ENCODE measurements around the gene ATP9A. TPM values are rescaled to one million over a fixed set of nuclear protein-coding genes. Genes with fewer than 3 reads are reported as not detected.
A peak's percentile ranks its signal among the peaks of the same experiment; 100 is the strongest.

ATP9A gene
- polyA plus RNA-seq, 1 of the 3 experiments (the other 2 are of a cell fraction) = 11.0 TPM

DNA sequence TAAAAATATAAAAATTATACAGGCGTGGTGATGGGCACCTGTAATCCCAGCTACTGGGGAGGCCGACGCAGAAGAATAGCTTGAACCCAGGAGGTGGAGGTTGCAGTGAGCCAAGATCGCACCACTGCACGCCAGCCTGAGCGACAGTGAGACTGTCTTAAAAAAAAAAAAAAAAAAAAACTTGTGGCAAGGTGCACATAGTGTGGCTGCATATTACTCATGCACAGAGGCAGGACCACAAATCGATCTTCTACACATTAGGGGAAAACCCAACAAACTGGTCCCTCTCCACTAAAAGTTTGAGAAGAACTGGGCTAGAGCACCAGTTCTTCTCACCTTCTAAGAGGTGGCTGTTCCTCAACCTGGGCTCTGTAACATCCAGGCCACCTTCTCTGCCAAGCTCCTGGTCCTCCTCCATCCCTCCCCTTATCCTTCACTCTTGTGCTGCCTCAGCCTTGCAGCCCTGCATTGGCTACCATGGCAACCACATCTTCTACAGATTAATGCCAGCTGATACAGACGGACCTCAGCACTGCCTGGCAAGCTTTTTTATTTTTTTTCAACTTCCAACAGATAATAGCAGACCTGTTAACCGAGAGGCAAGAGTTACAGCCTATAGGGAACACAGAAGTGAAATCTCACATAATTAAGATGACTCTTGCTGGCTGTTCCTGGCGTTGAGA, 88.0 kb downstream of the ATP9A start (continued):
- TF ChIP-seq, protein P1, sequence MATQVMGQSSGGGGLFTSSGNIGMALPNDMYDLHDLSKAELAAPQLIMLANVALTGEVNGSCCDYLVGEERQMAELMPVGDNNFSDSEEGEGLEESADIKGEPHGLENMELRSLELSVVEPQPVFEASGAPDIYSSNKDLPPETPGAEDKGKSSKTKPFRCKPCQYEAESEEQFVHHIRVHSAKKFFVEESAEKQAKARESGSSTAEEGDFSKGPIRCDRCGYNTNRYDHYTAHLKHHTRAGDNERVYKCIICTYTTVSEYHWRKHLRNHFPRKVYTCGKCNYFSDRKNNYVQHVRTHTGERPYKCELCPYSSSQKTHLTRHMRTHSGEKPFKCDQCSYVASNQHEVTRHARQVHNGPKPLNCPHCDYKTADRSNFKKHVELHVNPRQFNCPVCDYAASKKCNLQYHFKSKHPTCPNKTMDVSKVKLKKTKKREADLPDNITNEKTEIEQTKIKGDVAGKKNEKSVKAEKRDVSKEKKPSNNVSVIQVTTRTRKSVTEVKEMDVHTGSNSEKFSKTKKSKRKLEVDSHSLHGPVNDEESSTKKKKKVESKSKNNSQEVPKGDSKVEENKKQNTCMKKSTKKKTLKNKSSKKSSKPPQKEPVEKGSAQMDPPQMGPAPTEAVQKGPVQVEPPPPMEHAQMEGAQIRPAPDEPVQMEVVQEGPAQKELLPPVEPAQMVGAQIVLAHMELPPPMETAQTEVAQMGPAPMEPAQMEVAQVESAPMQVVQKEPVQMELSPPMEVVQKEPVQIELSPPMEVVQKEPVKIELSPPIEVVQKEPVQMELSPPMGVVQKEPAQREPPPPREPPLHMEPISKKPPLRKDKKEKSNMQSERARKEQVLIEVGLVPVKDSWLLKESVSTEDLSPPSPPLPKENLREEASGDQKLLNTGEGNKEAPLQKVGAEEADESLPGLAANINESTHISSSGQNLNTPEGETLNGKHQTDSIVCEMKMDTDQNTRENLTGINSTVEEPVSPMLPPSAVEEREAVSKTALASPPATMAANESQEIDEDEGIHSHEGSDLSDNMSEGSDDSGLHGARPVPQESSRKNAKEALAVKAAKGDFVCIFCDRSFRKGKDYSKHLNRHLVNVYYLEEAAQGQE (IDR thresholded peaks at IDR 0.05; ENCODE audit: low read depth, low read length) = no peak
- no peak for TF ChIP-seq RAD21 (IDR thresholded peaks at IDR 0.05; ENCODE audit: low read length)
- peak; percentile 68; the same call in 1 of the 2 replicates for TF ChIP-seq RCOR1 (IDR thresholded peaks at IDR 0.05; ENCODE audit: low read length)
- TF ChIP-seq, protein P2, sequence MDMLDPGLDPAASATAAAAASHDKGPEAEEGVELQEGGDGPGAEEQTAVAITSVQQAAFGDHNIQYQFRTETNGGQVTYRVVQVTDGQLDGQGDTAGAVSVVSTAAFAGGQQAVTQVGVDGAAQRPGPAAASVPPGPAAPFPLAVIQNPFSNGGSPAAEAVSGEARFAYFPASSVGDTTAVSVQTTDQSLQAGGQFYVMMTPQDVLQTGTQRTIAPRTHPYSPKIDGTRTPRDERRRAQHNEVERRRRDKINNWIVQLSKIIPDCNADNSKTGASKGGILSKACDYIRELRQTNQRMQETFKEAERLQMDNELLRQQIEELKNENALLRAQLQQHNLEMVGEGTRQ (IDR thresholded peaks at IDR 0.05; ENCODE audit: borderline replicate concordance, low read depth, low read length) = no peak
- TF ChIP-seq, protein P3, sequence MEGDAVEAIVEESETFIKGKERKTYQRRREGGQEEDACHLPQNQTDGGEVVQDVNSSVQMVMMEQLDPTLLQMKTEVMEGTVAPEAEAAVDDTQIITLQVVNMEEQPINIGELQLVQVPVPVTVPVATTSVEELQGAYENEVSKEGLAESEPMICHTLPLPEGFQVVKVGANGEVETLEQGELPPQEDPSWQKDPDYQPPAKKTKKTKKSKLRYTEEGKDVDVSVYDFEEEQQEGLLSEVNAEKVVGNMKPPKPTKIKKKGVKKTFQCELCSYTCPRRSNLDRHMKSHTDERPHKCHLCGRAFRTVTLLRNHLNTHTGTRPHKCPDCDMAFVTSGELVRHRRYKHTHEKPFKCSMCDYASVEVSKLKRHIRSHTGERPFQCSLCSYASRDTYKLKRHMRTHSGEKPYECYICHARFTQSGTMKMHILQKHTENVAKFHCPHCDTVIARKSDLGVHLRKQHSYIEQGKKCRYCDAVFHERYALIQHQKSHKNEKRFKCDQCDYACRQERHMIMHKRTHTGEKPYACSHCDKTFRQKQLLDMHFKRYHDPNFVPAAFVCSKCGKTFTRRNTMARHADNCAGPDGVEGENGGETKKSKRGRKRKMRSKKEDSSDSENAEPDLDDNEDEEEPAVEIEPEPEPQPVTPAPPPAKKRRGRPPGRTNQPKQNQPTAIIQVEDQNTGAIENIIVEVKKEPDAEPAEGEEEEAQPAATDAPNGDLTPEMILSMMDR (IDR thresholded peaks at IDR 0.05) = no peak
- 0 out of 4 replicates have a peak, but pooled peaks of 1 of the 2 experiments have one; percentile 12 for TF ChIP-seq EP300 (IDR thresholded peaks at IDR 0.05; ENCODE audit: borderline replicate concordance in 1 of 2, low read depth in 1 of 2, low read length in 1 of 2)
- TF ChIP-seq CHD2 (IDR thresholded peaks at IDR 0.05; ENCODE audit: low read length, partially characterized antibody) = peak; percentile 13
- no peak for TF ChIP-seq ELF1 (IDR thresholded peaks at IDR 0.05)

DNA sequence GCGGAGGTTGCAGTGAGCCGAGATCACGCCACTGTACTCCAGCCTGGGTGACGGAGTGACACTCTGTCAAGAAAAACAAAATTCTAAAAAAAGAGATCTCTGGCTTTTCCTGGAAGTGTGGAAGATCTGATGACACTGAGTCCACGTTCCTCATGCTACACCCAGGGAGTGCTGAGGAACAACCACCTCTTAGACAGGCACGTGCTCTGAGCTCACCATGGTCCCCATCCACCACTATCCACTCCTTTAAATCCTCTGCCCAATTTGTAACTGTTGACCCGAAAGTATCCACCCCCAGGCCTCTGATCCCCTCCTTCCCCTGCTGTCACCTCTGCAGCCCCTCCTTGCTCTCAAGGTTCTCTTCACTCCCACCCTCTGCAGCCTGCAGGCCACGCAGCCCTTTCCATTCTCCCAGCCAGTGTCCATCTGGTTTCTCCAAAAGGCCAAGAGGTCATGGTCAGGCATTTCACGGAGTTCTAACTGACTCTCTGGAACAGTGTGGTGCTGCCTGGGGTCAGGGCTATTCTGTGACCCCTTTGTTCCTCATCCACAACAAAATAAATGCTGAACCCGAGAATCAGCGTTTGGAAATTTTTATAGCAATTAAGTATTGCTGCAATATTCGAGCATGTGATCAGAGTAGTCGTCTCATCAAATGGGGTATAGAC, 88.8 kb downstream of the ATP9A start:
- no peaks in the 10 kb centered on the region for H3K27me3 ChIP-seq (ENCODE audit: insufficient read depth)
- H4K20me1 ChIP-seq (ENCODE audit: insufficient read depth) = no peaks in the 10 kb centered on the region
- no peak overlapping the region for H3K4me2 ChIP-seq
- WGBS (ENCODE audit: low lambda C conversion rate) = 94% methylated on average over 13 of the region's 13 CpGs
- no peak overlapping the region for H3K4me3 ChIP-seq (ENCODE audit: low read depth in 2 of 2, low read length in 1 of 2)
- TF ChIP-seq TCF12 (IDR thresholded peaks at IDR 0.05) = no peak
- no peak for TF ChIP-seq CHD2 (IDR thresholded peaks at IDR 0.05; ENCODE audit: low read length, partially characterized antibody)
- no peak for TF ChIP-seq RFX5 (IDR thresholded peaks at IDR 0.05; ENCODE audit: low read length)
- no peak for TF ChIP-seq FOXJ3 (CRISPR knock-in tag; IDR thresholded peaks at IDR 0.05)
- no peak for TF ChIP-seq SMC3 (IDR thresholded peaks at IDR 0.05; ENCODE audit: low read depth, low read length)
- TF ChIP-seq, protein P4, sequence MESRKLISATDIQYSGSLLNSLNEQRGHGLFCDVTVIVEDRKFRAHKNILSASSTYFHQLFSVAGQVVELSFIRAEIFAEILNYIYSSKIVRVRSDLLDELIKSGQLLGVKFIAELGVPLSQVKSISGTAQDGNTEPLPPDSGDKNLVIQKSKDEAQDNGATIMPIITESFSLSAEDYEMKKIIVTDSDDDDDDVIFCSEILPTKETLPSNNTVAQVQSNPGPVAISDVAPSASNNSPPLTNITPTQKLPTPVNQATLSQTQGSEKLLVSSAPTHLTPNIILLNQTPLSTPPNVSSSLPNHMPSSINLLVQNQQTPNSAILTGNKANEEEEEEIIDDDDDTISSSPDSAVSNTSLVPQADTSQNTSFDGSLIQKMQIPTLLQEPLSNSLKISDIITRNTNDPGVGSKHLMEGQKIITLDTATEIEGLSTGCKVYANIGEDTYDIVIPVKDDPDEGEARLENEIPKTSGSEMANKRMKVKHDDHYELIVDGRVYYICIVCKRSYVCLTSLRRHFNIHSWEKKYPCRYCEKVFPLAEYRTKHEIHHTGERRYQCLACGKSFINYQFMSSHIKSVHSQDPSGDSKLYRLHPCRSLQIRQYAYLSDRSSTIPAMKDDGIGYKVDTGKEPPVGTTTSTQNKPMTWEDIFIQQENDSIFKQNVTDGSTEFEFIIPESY (IDR thresholded peaks at IDR 0.05; ENCODE audit: borderline replicate concordance, low read depth) = no peak
- no peak for TF ChIP-seq MEF2A (IDR thresholded peaks at IDR 0.05; ENCODE audit: borderline replicate concordance, low read depth)
- H3K79me2 ChIP-seq (ENCODE audit: insufficient read depth) = no peaks in the 10 kb centered on the region
- H3K9me3 ChIP-seq = no peaks in the 10 kb centered on the region
- ChIA-PET CTCF (interaction anchor here (0.6 to 1.5 kb wide), 5 partner anchors 11 to 404 kb away, joined by 3 to 8 read pairs (median 4); no protein-coding TSS in a partner anchor), POLR2A (interaction anchor here (1.4 kb wide), 1 partner anchor 17 kb away, joined by 3 read pairs; no protein-coding TSS in a partner anchor)
- no peak overlapping the region for H2AFZ ChIP-seq (ENCODE audit: low read depth)
- no peak overlapping the region for H3K9ac ChIP-seq
- no peaks in the 10 kb centered on the region for H3K9me2 ChIP-seq
- H3F3A ChIP-seq (replicated peaks; ENCODE audit: insufficient read depth) = no peaks in the 10 kb centered on the region
- DNase-seq = no peak
- peaks cover 0 to 5% of the 10 kb centered on the region in 2 experiments for H3K36me3 ChIP-seq (replicated peaks in 1 of 2; ENCODE audit: control insufficient read depth in 1 of 2, insufficient read depth in 2 of 2, low read length in 1 of 2)
- peaks cover 0 to 22% of the 10 kb centered on the region in 2 experiments; a peak in 1 of 4 replicates for H3K4me1 ChIP-seq (ENCODE audit: control insufficient read depth in 1 of 2, insufficient read depth in 2 of 2, low read depth in 1 of 2, low read length in 1 of 2)
- H3K27ac ChIP-seq (ENCODE audit: low read depth in 2 of 2, low read length in 1 of 2) = no peak overlapping the region; a peak in 1 of 4 replicates
